HepG2 (cell line): ENCODE measurements around the gene LINGO3. TPM values are rescaled to one million over a fixed set of nuclear protein-coding genes. Genes with fewer than 3 reads are reported as not detected.

ENCODE experiments used
- ARID4A ChIP-seq: sonication (generic); formaldehyde crosslinking; IDR thresholded peaks from 2 replicates; pipeline ENCODE4 v1.5.0; 2020; ENCODE audit warnings: mild to moderate bottlenecking, missing genetic modification reagents, borderline replicate concordance
- KDM4B ChIP-seq: sonication (generic); formaldehyde crosslinking; IDR thresholded peaks from 2 replicates; pipeline ENCODE4 v1.4.0; 2020; ENCODE audit warnings: missing genetic modification reagents
- MZF1 ChIP-seq: sonication (generic); formaldehyde crosslinking; IDR thresholded peaks from 2 replicates; pipeline ENCODE4 v1.8.1; 2023; ENCODE audit warnings: mild to moderate bottlenecking, missing genetic modification reagents, borderline replicate concordance
- NCOR1 ChIP-seq: fragments of 200-600 bp; sonication (generic); IDR thresholded peaks from 2 replicates; pipeline ENCODE4 v1.7.0; 2017; ENCODE audit warnings: antibody characterized with exemption, low read length, borderline replicate concordance
- RBM39 ChIP-seq: fragments of 200-400 bp; formaldehyde crosslinking; IDR thresholded peaks from one replicate; pipeline ENCODE4 v1.6.1; 2018; ENCODE audit warnings: antibody characterized with exemption, mild to moderate bottlenecking, low read depth, low read length; ENCODE audit not compliant: poor library complexity, severe bottlenecking
- XRCC5 ChIP-seq: fragments of 200-400 bp; formaldehyde crosslinking; optimal IDR thresholded peaks from 2 replicates; pipeline ENCODE3; 2017; ENCODE audit warnings: mild to moderate bottlenecking, low read length
- ZFP62 ChIP-seq: sonication (generic); formaldehyde crosslinking; IDR thresholded peaks from 2 replicates; pipeline ENCODE4 v1.4.0; 2020; ENCODE audit warnings: missing genetic modification reagents
- ZNF230 ChIP-seq: sonication (generic); formaldehyde crosslinking; IDR thresholded peaks from 2 replicates; pipeline ENCODE4 v1.4.0; 2020; ENCODE audit warnings: mild to moderate bottlenecking, missing genetic modification reagents
- ZNF335 ChIP-seq: sonication (generic); formaldehyde crosslinking; IDR thresholded peaks from 2 replicates; pipeline ENCODE4 v1.4.0; 2020; ENCODE audit warnings: missing genetic modification reagents
- ZNF407 ChIP-seq: sonication (generic); formaldehyde crosslinking; IDR thresholded peaks from one replicate; pipeline ENCODE4 v1.5.1; 2020; ENCODE audit warnings: mild to moderate bottlenecking, missing genetic modification reagents; ENCODE audit errors: not compliant biosample characterization
- ZNF414 ChIP-seq: sonication (generic); formaldehyde crosslinking; IDR thresholded peaks from 2 replicates; pipeline ENCODE4 v1.5.0; 2020; ENCODE audit warnings: missing genetic modification reagents
- ZNF510 ChIP-seq: sonication (generic); formaldehyde crosslinking; IDR thresholded peaks from 2 replicates; pipeline ENCODE4 v1.4.0; 2020; ENCODE audit warnings: low read depth, mild to moderate bottlenecking, missing genetic modification reagents
- ZNF547 ChIP-seq: sonication (generic); formaldehyde crosslinking; IDR thresholded peaks from 2 replicates; pipeline ENCODE4 v1.5.1; 2020; ENCODE audit warnings: mild to moderate bottlenecking, missing genetic modification reagents
- ZNF777 ChIP-seq: sonication (generic); formaldehyde crosslinking; IDR thresholded peaks from 2 replicates; pipeline ENCODE4 v1.4.0; 2020; ENCODE audit warnings: missing genetic modification reagents
- ZNF83 ChIP-seq: sonication (generic); formaldehyde crosslinking; IDR thresholded peaks from 2 replicates; pipeline ENCODE4 v1.4.0; 2020; ENCODE audit warnings: missing genetic modification reagents, mild to moderate bottlenecking, borderline replicate concordance
- polyA plus RNA-seq, 8 experiments: library from polyadenylated mRNA; depleted of rRNA in 3 of 8; stranded (reverse) in 7 of 8; unstranded in 1 of 8; fragments of >200 nt; fragmentation: Illumina TruSeq in 4 of 8; extraction: Trizol in 4 of 8; gene quantifications; 2 replicates each; pipeline versions ENCODE4 v1.2.1 to v1.2.3, GENCODE V29; 2011 to 2016; ENCODE audit warnings: low read depth in 4 of 8, missing spikeins in 1 of 8, mixed read lengths in 1 of 8; ENCODE audit not compliant: insufficient read depth in 1 of 8
- total RNA-seq, 5 experiments: library from RNA; depleted of rRNA; stranded (reverse); fragments of >200 nt; fragmentation: Illumina TruSeq; extraction: Trizol; gene quantifications; 2 replicates each; pipeline ENCODE4 v1.2.3, GENCODE V29; 2016; ENCODE audit warnings: low read depth in 1 of 5

LINGO3 gene
- total and polyA plus RNA-seq, 2 of the 13 experiments (the other 11 are each of a cell fraction or from before 2014, with no cell fraction given) = not detected

GRCh38 chr19:2269244-2270156, 38.5 kb downstream of the LINGO3 start (continued):
- TF ChIP-seq ZNF407 (CRISPR knock-in tag) = peak; percentile 78
- no peak for TF ChIP-seq XRCC5
- no peak for TF ChIP-seq MZF1 (CRISPR knock-in tag)
- TF ChIP-seq KDM4B (CRISPR knock-in tag) = 0 out of 2 replicates have a peak, but pooled peaks have one; percentile 31
- TF ChIP-seq ZFP62 (CRISPR knock-in tag) = no peak
- peak; percentile 55; the same call in 1 of the 2 replicates for TF ChIP-seq ZNF230 (CRISPR knock-in tag)
- 0 out of 2 replicates have a peak, but pooled peaks have one; percentile 58 for TF ChIP-seq ZNF335
- peak; percentile 27; the same call in 1 of the 2 replicates for TF ChIP-seq ZNF83 (CRISPR knock-in tag)
- TF ChIP-seq ZNF777 (CRISPR knock-in tag) = peak; percentile 43; the same call in 1 of the 2 replicates
- TF ChIP-seq ZNF510 (CRISPR knock-in tag) = no peak; the same call in 1 of the 2 replicates
- peak; percentile 74 for TF ChIP-seq ARID4A (CRISPR knock-in tag)
- no peak for TF ChIP-seq NCOR1
- peak; percentile 100 for TF ChIP-seq RBM39
- 0 out of 2 replicates have a peak, but pooled peaks have one; percentile 15 for TF ChIP-seq ZNF414 (CRISPR knock-in tag)
- TF ChIP-seq ZNF547 (CRISPR knock-in tag) = peak; percentile 88
